Parathyroid adenoma (tissue), 2 donors: ENCODE results near the gene FAM83D.
A peak's percentile ranks its signal among the peaks of the same experiment; 100 is the strongest.

Source experiments
- H2AFZ ChIP-seq: fragments of 300-600 bp; sonication (generic); one replicate; pipeline ENCODE4 v1.7.0; 2017; ENCODE audit warnings: antibody characterized with exemption, mild to moderate bottlenecking
- H3K27ac ChIP-seq: fragments of 300-600 bp; sonication (generic); one replicate; pipeline ENCODE4 v1.7.0; 2017
- H3K27me3 ChIP-seq: fragments of 300-600 bp; sonication (generic); one replicate; pipeline ENCODE4 v1.7.0; 2017; ENCODE audit warnings: low read length; ENCODE audit not compliant: control insufficient read depth, insufficient read depth
- H3K36me3 ChIP-seq: fragments of 300-600 bp; sonication (generic); one replicate; pipeline ENCODE4 v1.7.0; 2017; ENCODE audit warnings: low read length; ENCODE audit not compliant: control insufficient read depth, insufficient read depth
- H3K4me1 ChIP-seq: fragments of 300-600 bp; sonication (generic); one replicate; pipeline ENCODE4 v1.7.0; 2017; ENCODE audit warnings: control low read depth
- H3K4me2 ChIP-seq: fragments of 300-600 bp; sonication (generic); one replicate; pipeline ENCODE4 v1.7.0; 2017; ENCODE audit warnings: low read length
- H3K4me3 ChIP-seq: fragments of 300-600 bp; sonication (generic); one replicate; pipeline ENCODE4 v1.7.0; 2017; ENCODE audit warnings: low read depth, low read length
- H3K79me2 ChIP-seq: fragments of 300-600 bp; sonication (generic); one replicate; pipeline ENCODE4 v1.7.0; 2017; ENCODE audit warnings: control low read depth
- H3K9ac ChIP-seq: fragments of 300-600 bp; sonication (generic); one replicate; pipeline ENCODE4 v1.7.0; 2017; ENCODE audit warnings: mild to moderate bottlenecking
- H3K9me3 ChIP-seq: fragments of 300-600 bp; sonication (generic); one replicate; pipeline ENCODE4 v1.7.0; 2017; ENCODE audit warnings: low read length; ENCODE audit not compliant: control insufficient read depth
- CTCF ChIP-seq: fragments of 300-600 bp; sonication (generic); IDR thresholded peaks from one replicate; pipeline ENCODE4 v1.7.0; 2017; ENCODE audit warnings: antibody characterized with exemption, mild to moderate bottlenecking
- donor health status: primary hyperparathyroidism.

FAM83D gene

DNA sequence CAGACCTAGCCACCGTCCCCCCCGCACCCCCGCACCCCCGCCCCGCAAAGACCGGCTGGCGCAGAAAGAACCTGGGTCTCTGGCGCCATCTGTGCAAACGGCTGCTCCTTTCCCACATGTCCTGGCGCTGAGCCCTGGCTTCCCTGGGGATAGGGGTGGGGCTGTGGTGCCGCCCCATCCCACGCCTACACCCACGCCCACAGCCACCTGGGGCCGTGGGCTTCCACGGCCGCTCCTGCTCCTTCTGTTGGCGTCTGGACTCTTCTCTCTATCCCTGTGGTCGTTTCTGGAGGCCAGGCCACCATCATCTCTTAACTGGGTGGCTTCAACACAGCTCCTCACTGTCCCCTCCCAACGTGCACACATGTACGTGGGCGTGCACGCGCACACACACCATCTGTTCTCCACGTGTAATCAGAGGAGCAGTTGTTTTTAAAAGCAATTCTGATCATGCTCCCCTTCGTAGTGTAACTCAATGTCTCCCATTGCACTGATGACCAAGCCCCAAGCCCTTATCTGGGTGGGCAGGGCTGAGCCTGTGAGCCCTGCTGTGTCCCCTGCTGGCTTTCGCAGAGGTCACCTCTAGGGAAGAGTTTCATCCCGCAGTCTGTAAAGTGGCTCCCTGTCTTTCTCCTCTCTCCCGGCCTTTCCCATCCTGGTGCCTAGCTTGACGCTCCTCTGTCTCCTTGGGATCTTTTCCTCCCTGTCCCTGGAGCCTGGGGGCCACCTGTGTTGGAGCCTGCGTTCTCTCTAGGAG is 31.9 kb upstream of the FAM83D start:
- H3K4me2 ChIP-seq, result no peak overlapping the region
- peak overlapping the region; percentile 57 for H2AFZ ChIP-seq
- no peak for TF ChIP-seq CTCF
- no peaks in the 10 kb centered on the region for H3K9me3 ChIP-seq
- H3K9ac ChIP-seq, result no peak overlapping the region
- H3K27ac ChIP-seq, result no peak overlapping the region
- no peaks in the 10 kb centered on the region for H3K4me1 ChIP-seq
- H3K27me3 ChIP-seq, result no peaks in the 10 kb centered on the region
- H3K4me3 ChIP-seq, result no peak overlapping the region
- no peaks in the 10 kb centered on the region for H3K79me2 ChIP-seq
- H3K36me3 ChIP-seq, result no peaks in the 10 kb centered on the region

GRCh38 chr20:38895098-38895949 is 30.9 kb upstream of the FAM83D start:
- Histone ChIP-seq H3K4me1 (no peaks in the 10 kb centered on the region), H3K27me3 (no peaks in the 10 kb centered on the region), H3K36me3 (no peaks in the 10 kb centered on the region), H3K9me3 (no peaks in the 10 kb centered on the region), H2AFZ (no peak overlapping the region), H3K4me2 (no peak overlapping the region), H3K4me3 (no peak overlapping the region), H3K79me2 (no peaks in the 10 kb centered on the region), H3K9ac (no peak overlapping the region), H3K27ac (no peak overlapping the region)
- TF ChIP-seq CTCF, result no peak

GRCh38 chr20:38896009-38896594 is 30.1 kb upstream of the FAM83D start:
- Histone ChIP-seq H3K4me3 (no peak overlapping the region), H3K4me1 (no peaks in the 10 kb centered on the region), H3K9ac (no peak overlapping the region), H3K27me3 (no peaks in the 10 kb centered on the region), H3K4me2 (no peak overlapping the region), H3K36me3 (no peaks in the 10 kb centered on the region), H3K9me3 (no peaks in the 10 kb centered on the region), H2AFZ (no peak overlapping the region), H3K79me2 (no peaks in the 10 kb centered on the region), H3K27ac (no peak overlapping the region)
- TF ChIP-seq CTCF, result no peak

DNA sequence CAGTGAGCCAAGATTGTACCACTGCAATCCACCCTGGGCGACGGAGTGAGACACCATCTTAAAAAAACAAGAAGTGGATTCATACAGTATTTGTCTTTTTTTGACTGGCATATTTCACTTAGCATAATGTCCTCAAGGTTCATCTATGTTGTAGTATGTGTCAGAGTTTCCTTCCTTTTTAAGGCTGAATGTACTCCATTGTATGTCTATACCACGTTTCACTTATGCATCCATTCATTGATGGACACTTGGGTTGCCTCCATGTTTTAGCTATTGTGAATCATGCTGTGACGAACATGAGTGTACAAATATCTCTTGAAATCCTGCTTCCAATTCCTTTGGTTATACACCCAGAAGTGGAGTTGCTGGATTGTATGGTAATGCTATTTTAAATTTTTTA is 28.9 kb upstream of the FAM83D start:
- Histone ChIP-seq H3K79me2 (no peaks in the 10 kb centered on the region), H3K4me3 (no peak overlapping the region), H3K36me3 (no peaks in the 10 kb centered on the region), H3K9me3 (no peaks in the 10 kb centered on the region), H3K9ac (no peak overlapping the region), H3K4me2 (no peak overlapping the region), H2AFZ (no peak overlapping the region), H3K27me3 (no peaks in the 10 kb centered on the region), H3K4me1 (no peaks in the 10 kb centered on the region), H3K27ac (no peak overlapping the region)
- no peak for TF ChIP-seq CTCF
